Large intestine (tissue), 3 donors: ENCODE measurements around the gene UBASH3B. TPM values are rescaled to one million over a fixed set of nuclear protein-coding genes. Genes with fewer than 3 reads are reported as not detected.
A peak's percentile ranks its signal among the peaks of the same experiment; 100 is the strongest.
"Not testable (repeated sequence)": the region's sequence is repeated elsewhere in the genome, so short reads cannot be mapped to it uniquely, and the experiment has no call there.

ENCODE experiments used
- DNase-seq, 2 donors: peaks; one replicate each; pipeline versions ENCODE4 v3.0.0 to v3.0.0-alpha.2; 2013
- H3K27ac ChIP-seq: one replicate; pipeline ENCODE4 v1.5.1; 2013; ENCODE audit warnings: low read length
- H3K27me3 ChIP-seq: 2 replicates; pipeline ENCODE4 v1.6.1; 2013; ENCODE audit warnings: low read length; ENCODE audit not compliant: control insufficient read depth, insufficient read depth
- H3K36me3 ChIP-seq: 2 replicates; pipeline ENCODE4 v1.6.1; 2013; ENCODE audit warnings: low read length; ENCODE audit not compliant: control insufficient read depth, insufficient read depth
- H3K4me1 ChIP-seq: one replicate; pipeline ENCODE4 v1.6.1; 2013; ENCODE audit warnings: low read length; ENCODE audit not compliant: control insufficient read depth, insufficient read depth
- H3K4me3 ChIP-seq: one replicate; pipeline ENCODE4 v1.5.1; 2013; ENCODE audit warnings: low read length
- H3K9me3 ChIP-seq: one replicate; pipeline ENCODE4 v1.6.1; 2013; ENCODE audit warnings: mild to moderate bottlenecking, low read depth, low read length, moderate library complexity; ENCODE audit not compliant: control insufficient read depth
- WGBS: methylation state at CpG from one replicate; pipeline ENCODE4 v1.1.5; 2013; ENCODE audit warnings: low lambda C conversion rate; ENCODE audit not compliant: insufficient coverage; 5-methylcytosine and 5-hydroxymethylcytosine counted together
- polyA plus RNA-seq: library from polyadenylated mRNA; unstranded; fragments of 120-200 nt; gene quantifications from one replicate; pipeline ENCODE4 v1.2.1, GENCODE V29; 2013

Gene UBASH3B
- polyA plus RNA-seq, 1 donor, result 2.8 TPM

- Histone ChIP-seq H3K4me1 (peaks cover 3% of the 10 kb centered on the region), H3K9me3 (no peaks in the 10 kb centered on the region), H3K36me3 (no peaks in the 10 kb centered on the region), H3K27me3 (no peaks in the 10 kb centered on the region), H3K4me3 (no peak overlapping the region), H3K27ac (no peak overlapping the region)
- DNase-seq, result no peak
- WGBS, result no CpG with 5 or more reads among the region's 4 CpGs
Observed at GRCh38 chr11:122729139-122729538, 73.6 kb downstream of the UBASH3B start.

- DNase-seq, H3K4me3 ChIP-seq, H3K27ac ChIP-seq, H3K9me3 ChIP-seq, H3K36me3 ChIP-seq, H3K4me1 ChIP-seq, H3K27me3 ChIP-seq: not testable (repeated sequence)
- no CpG with 5 or more reads among the region's 8 CpGs for whole genome bisulfite sequencing
Observed at GRCh38 chr11:122730694-122731093, 75.2 kb downstream of the UBASH3B start.

GRCh38 chr11:122731500-122731913 is 76.0 kb downstream of the UBASH3B start:
- no peaks in the 10 kb centered on the region for H3K27me3 ChIP-seq
- H3K4me3 ChIP-seq, result no peak overlapping the region
- no CpG with 5 or more reads among the region's 2 CpGs for WGBS
- H3K27ac ChIP-seq, result no peak overlapping the region
- peaks cover 6% of the 10 kb centered on the region for H3K4me1 ChIP-seq
- no peaks in the 10 kb centered on the region for H3K36me3 ChIP-seq
- no peak for DNase-seq
- H3K9me3 ChIP-seq, result no peaks in the 10 kb centered on the region

GRCh38 chr11:122732342-122733315 is 77.1 kb downstream of the UBASH3B start:
- DNase-seq, result no peak
- H3K27ac ChIP-seq, result no peak overlapping the region
- H3K27me3 ChIP-seq, result no peaks in the 10 kb centered on the region
- peaks cover 6% of the 10 kb centered on the region for H3K4me1 ChIP-seq
- 100% methylated on average over 1 of the region's 8 CpGs for WGBS
- H3K36me3 ChIP-seq, result no peaks in the 10 kb centered on the region
- H3K9me3 ChIP-seq, result no peaks in the 10 kb centered on the region
- no peak overlapping the region for H3K4me3 ChIP-seq

- no peak for DNase-seq
- no peak overlapping the region for H3K4me3 ChIP-seq
- no peaks in the 10 kb centered on the region for H3K36me3 ChIP-seq
- WGBS, result 100% methylated on average over 1 of the region's 4 CpGs
- no peak overlapping the region for H3K27ac ChIP-seq
- peaks cover 6% of the 10 kb centered on the region for H3K4me1 ChIP-seq
- no peaks in the 10 kb centered on the region for H3K27me3 ChIP-seq
- no peaks in the 10 kb centered on the region for H3K9me3 ChIP-seq
Observed at GRCh38 chr11:122733318-122733717, 77.8 kb downstream of the UBASH3B start.

GRCh38 chr11:122734848-122735496 is 79.5 kb downstream of the UBASH3B start:
- no peak overlapping the region for H3K27ac ChIP-seq
- no peak for DNase-seq
- H3K27me3 ChIP-seq, result no peaks in the 10 kb centered on the region
- H3K4me1 ChIP-seq, result peaks cover 6% of the 10 kb centered on the region
- H3K4me3 ChIP-seq, result no peak overlapping the region
- no peaks in the 10 kb centered on the region for H3K36me3 ChIP-seq
- WGBS, result 46% methylated on average over 2 of the region's 3 CpGs
- no peaks in the 10 kb centered on the region for H3K9me3 ChIP-seq

- 0% methylated on average over 1 of the region's 5 CpGs for WGBS
- Histone ChIP-seq H3K27me3 (no peaks in the 10 kb centered on the region), H3K9me3 (no peaks in the 10 kb centered on the region), H3K4me1 (peaks cover 10% of the 10 kb centered on the region), H3K27ac (no peak overlapping the region), H3K4me3 (no peak overlapping the region), H3K36me3 (no peaks in the 10 kb centered on the region)
- DNase-seq, result no peak
Observed at GRCh38 chr11:122737951-122738693, 82.6 kb downstream of the UBASH3B start.

- peaks cover 5% of the 10 kb centered on the region for H3K4me1 ChIP-seq
- no peaks in the 10 kb centered on the region for H3K27me3 ChIP-seq
- no peaks in the 10 kb centered on the region for H3K9me3 ChIP-seq
- H3K4me3 ChIP-seq, result no peak overlapping the region
- H3K36me3 ChIP-seq, result no peaks in the 10 kb centered on the region
- WGBS, result no CpG with 5 or more reads among the region's 12 CpGs
- DNase-seq, result peak in 1 of 2 donors; percentile 28
- peak overlapping the region; percentile 58 for H3K27ac ChIP-seq
Observed at GRCh38 chr11:122741613-122742300, 86.2 kb downstream of the UBASH3B start.

- Histone ChIP-seq H3K4me1 (peaks cover 5% of the 10 kb centered on the region), H3K36me3 (no peaks in the 10 kb centered on the region), H3K9me3 (no peaks in the 10 kb centered on the region), H3K27me3 (no peaks in the 10 kb centered on the region), H3K4me3 (no peak overlapping the region), H3K27ac (peak overlapping the region; percentile 58)
- no CpG with 5 or more reads among the region's 11 CpGs for WGBS
- DNase-seq, result no peak
Observed at GRCh38 chr11:122742301-122743018, 86.9 kb downstream of the UBASH3B start.
